Activated B cell treated with CpG ODN at 0.5 μM for 24 hours (primary cell): ENCODE data around the gene FAM131A. TPM values are rescaled to one million over a fixed set of nuclear protein-coding genes. Genes with fewer than 3 reads are reported as not detected.

Experiments
- ATAC-seq: fragments of 200-7000 bp; cut with Tn5 transposase; one replicate; pipeline ENCODE4 v1.10.0; 2021; ENCODE audit warnings: low read depth, mild to moderate bottlenecking, moderate library complexity
- CTCF ChIA-PET: fragments of 350-600 bp; sonication (Branson Sonifier 250); formaldehyde crosslinking; loops from one replicate; lab custom pipeline; 2021; ENCODE audit warnings: antibody characterized with exemption; lab: Charles Lee
- POLR2A ChIA-PET: fragments of 350-600 bp; sonication (Branson Sonifier 250); formaldehyde crosslinking; loops from one replicate; lab custom pipeline; 2021; ENCODE audit warnings: antibody characterized with exemption; lab: Charles Lee
- DNase-seq: peaks from one replicate; pipeline ENCODE4 v3.0.0; 2022
- H3K27ac Mint-ChIP-seq: one replicate; pipeline ENCODE4 v1.8.0; 2020; ENCODE audit warnings: mixed read lengths
- H3K27me3 Mint-ChIP-seq: one replicate; pipeline ENCODE4 v1.8.0; 2021; ENCODE audit warnings: mixed read lengths
- H3K36me3 Mint-ChIP-seq: one replicate; pipeline ENCODE4 v1.8.0; 2021; ENCODE audit warnings: low read depth, mixed read lengths
- H3K4me1 Mint-ChIP-seq: one replicate; pipeline ENCODE4 v1.8.0; 2021; ENCODE audit warnings: mixed read lengths
- H3K4me3 Mint-ChIP-seq: one replicate; pipeline ENCODE4 v1.8.0; 2020; ENCODE audit warnings: mild to moderate bottlenecking, mixed read lengths
- H3K9me3 Mint-ChIP-seq: one replicate; pipeline ENCODE4 v1.8.0; 2020; ENCODE audit warnings: mixed read lengths
- CTCF ChIP-seq: fragments of 200-600 bp; IDR thresholded peaks from one replicate; pipeline ENCODE4 v1.8.0; 2022; ENCODE audit warnings: antibody characterized with exemption, mild to moderate bottlenecking
- intact Hi-C: fragments of 100-400 bp; cut with micrococcal nuclease; formaldehyde crosslinking; loops from one replicate; pipeline ENCODE4 v1.15.1; 2024
- total RNA-seq: library from RNA; stranded (reverse); gene quantifications from 2 replicates; pipeline ENCODE4 v1.2.3, GENCODE V29; 2022

The FAM131A gene
- total RNA-seq, 1 donor from 2014 or later = 5.3 TPM

DNA sequence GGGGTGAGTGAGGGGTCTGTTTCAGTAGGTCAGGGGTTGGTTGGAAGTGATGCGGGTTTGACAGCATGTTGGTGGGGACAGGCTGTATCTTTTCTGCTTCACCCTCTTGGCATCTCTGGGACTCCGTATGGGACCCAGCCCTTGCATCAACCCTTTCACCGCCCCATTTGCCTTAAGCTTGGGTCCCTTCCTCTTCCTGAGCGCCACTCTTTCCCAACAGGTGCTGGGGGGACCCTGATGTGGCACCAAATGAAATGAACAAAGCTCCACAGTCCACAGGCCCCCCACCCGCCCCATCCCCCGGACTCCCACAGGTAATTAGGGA, 21.9 kb upstream of the FAM131A start:
- POLR2A ChIA-PET = interaction anchor here (0.7 to 1.1 kb wide), 6 partner anchors 10 to 45 kb away, joined by 3 read pairs; no protein-coding TSS in a partner anchor
- DNase-seq (no peak), ATAC-seq (peak; percentile 2)
- peaks cover 28% of the 10 kb centered on the region for H3K4me1 Mint-ChIP-seq
- no peaks in the 10 kb centered on the region for H3K9me3 Mint-ChIP-seq
- peak overlapping the region; percentile 86 for H3K4me3 Mint-ChIP-seq
- intact Hi-C loops = loop anchor here (1.0 to 2.0 kb wide), 3 partner anchors 20 to 679 kb away; partner anchors contain the start of gene EIF2B5
- no peak for TF ChIP-seq CTCF
- H3K27me3 Mint-ChIP-seq = no peaks in the 10 kb centered on the region
- CTCF ChIA-PET = interaction anchor here (1.4 kb wide), 1 partner anchor 27 kb away, joined by 3 read pairs; no protein-coding TSS in a partner anchor
- H3K27ac Mint-ChIP-seq = peak overlapping the region; percentile 88
- H3K36me3 Mint-ChIP-seq = peaks cover 33% of the 10 kb centered on the region

- intact Hi-C loops = loop anchor here (1.0 to 2.0 kb wide), 3 partner anchors 19 to 679 kb away; partner anchors contain the start of gene EIF2B5
- no peak for TF ChIP-seq CTCF
- Mint-ChIP-seq H3K27me3 (no peaks in the 10 kb centered on the region), H3K27ac (peak overlapping the region; percentile 78), H3K4me3 (peak overlapping the region; percentile 86), H3K4me1 (peaks cover 28% of the 10 kb centered on the region), H3K9me3 (no peaks in the 10 kb centered on the region), H3K36me3 (peaks cover 39% of the 10 kb centered on the region)
- POLR2A ChIA-PET = interaction anchor here (0.7 to 1.4 kb wide), 7 partner anchors 10 to 46 kb away, joined by 3 to 5 read pairs (median 3); no protein-coding TSS in a partner anchor
- ATAC-seq (no peak), DNase-seq (no peak)
- CTCF ChIA-PET = interaction anchor here (1.4 kb wide), 1 partner anchor 27 kb away, joined by 3 read pairs; no protein-coding TSS in a partner anchor
These were observed 21.3 kb upstream of the FAM131A start for GRCh38 chr3:184315871-184316661.

DNA sequence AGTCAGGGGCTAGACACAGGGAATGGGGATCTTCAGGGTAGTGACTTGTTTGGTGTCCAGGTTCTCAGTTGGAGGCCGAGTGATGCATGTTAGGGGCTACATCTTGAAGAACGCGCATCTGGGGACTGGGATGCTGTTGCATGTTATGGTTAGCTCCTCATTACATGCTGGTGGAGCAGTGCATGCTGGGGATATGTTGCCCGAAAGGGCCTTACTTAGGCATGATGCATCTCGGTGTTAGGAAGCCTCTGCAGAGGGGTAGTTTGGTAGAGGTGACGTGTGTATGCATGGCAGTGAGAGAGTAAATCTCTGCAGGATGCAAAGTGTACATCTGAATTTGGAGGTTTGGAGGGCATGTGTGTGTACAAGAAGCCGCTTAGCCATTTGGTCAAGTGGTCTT, 20.6 kb upstream of the FAM131A start:
- intact Hi-C loops = no loop called here
- H3K27me3 Mint-ChIP-seq = no peaks in the 10 kb centered on the region
- peaks cover 28% of the 10 kb centered on the region for H3K4me1 Mint-ChIP-seq
- ChIA-PET CTCF (interaction anchor here (1.4 kb wide), 1 partner anchor 28 kb away, joined by 3 read pairs; no protein-coding TSS in a partner anchor), POLR2A (interaction anchor here (0.8 to 1.4 kb wide), 2 partner anchors 10 to 45 kb away, joined by 3 to 5 read pairs; no protein-coding TSS in a partner anchor)
- TF ChIP-seq CTCF = no peak
- no peak for ATAC-seq
- H3K4me3 Mint-ChIP-seq = peak overlapping the region; percentile 86
- no peaks in the 10 kb centered on the region for H3K9me3 Mint-ChIP-seq
- DNase-seq = no peak
- peak overlapping the region; percentile 78 for H3K27ac Mint-ChIP-seq
- peaks cover 46% of the 10 kb centered on the region for H3K36me3 Mint-ChIP-seq

- peak overlapping the region; percentile 21 for H3K4me3 Mint-ChIP-seq
These were observed 20.2 kb upstream of the FAM131A start for GRCh38 chr3:184317201-184317600.

More at GRCh38 chr3:184317201-184317600, 20.2 kb upstream of the FAM131A start:
- CTCF ChIA-PET = no interaction called here
- no peaks in the 10 kb centered on the region for H3K9me3 Mint-ChIP-seq
- no peaks in the 10 kb centered on the region for H3K27me3 Mint-ChIP-seq
- peaks cover 50% of the 10 kb centered on the region for H3K36me3 Mint-ChIP-seq
- no peak for ATAC-seq
- intact Hi-C loops = no loop called here
- POLR2A ChIA-PET = interaction anchor here (1.4 kb wide), 1 partner anchor 10 kb away, joined by 3 read pairs; no protein-coding TSS in a partner anchor
- no peak for DNase-seq
- H3K4me1 Mint-ChIP-seq = peaks cover 28% of the 10 kb centered on the region
- H3K27ac Mint-ChIP-seq = no peak overlapping the region
- TF ChIP-seq CTCF = no peak
